Astrocyte (in vitro differentiated cells and primary cell): ENCODE results near the gene AKAP9. TPM values are rescaled to one million over a fixed set of nuclear protein-coding genes. Genes with fewer than 3 reads are reported as not detected.
"Not testable (repeated sequence)": the region's sequence is repeated elsewhere in the genome, so short reads cannot be mapped to it uniquely, and the experiment has no call there.

Experiments
- DNase-seq: peaks from one replicate; pipeline ENCODE4 v3.0.0-alpha.2; 2010; ENCODE audit warnings: low read depth
- FAIRE-seq: peaks from 2 replicates; lab custom pipeline; 2011; peaks lifted over from hg19 to GRCh38; lab: Jason Lieb, UNC
- H2AFZ ChIP-seq: 2 replicates; pipeline ENCODE4 v1.6.0; 2012; ENCODE audit warnings: low read depth, low read length, inconsistent platforms
- H3K27ac ChIP-seq: 2 replicates; pipeline ENCODE4 v1.5.1; 2011; ENCODE audit warnings: low read depth, low read length, inconsistent platforms
- H3K27me3 ChIP-seq: 2 replicates; pipeline ENCODE4 v1.6.0; 2011; ENCODE audit warnings: low read length, inconsistent platforms; ENCODE audit not compliant: insufficient read depth
- H3K36me3 ChIP-seq: 2 replicates; pipeline ENCODE4 v1.5.1; 2011; ENCODE audit warnings: low read length, inconsistent platforms; ENCODE audit not compliant: insufficient read depth
- H3K4me1 ChIP-seq: 2 replicates; pipeline ENCODE4 v1.5.1; 2011; ENCODE audit warnings: low read length, inconsistent platforms; ENCODE audit not compliant: insufficient read depth
- H3K4me2 ChIP-seq: 2 replicates; pipeline ENCODE4 v1.6.0; 2012; ENCODE audit warnings: low read length, inconsistent platforms
- H3K4me3 ChIP-seq: 2 replicates; pipeline ENCODE4 v1.5.1; 2011; ENCODE audit warnings: low read depth, mild to moderate bottlenecking, low read length, inconsistent platforms; ENCODE audit not compliant: insufficient read depth
- H3K79me2 ChIP-seq: 2 replicates; pipeline ENCODE4 v1.6.0; 2012; ENCODE audit warnings: mild to moderate bottlenecking, low read length, inconsistent platforms; ENCODE audit not compliant: insufficient read depth
- H3K9ac ChIP-seq: 2 replicates; pipeline ENCODE4 v1.6.0; 2012; ENCODE audit warnings: mild to moderate bottlenecking, low read length, inconsistent platforms
- H3K9me3 ChIP-seq: 2 replicates; pipeline ENCODE4 v1.5.1; 2012; ENCODE audit warnings: low read depth, mild to moderate bottlenecking, low read length, inconsistent platforms; ENCODE audit not compliant: insufficient read depth
- H4K20me1 ChIP-seq: 2 replicates; pipeline ENCODE4 v1.6.0; 2012; ENCODE audit warnings: low read length, inconsistent platforms; ENCODE audit not compliant: insufficient read depth
- H3K27ac Mint-ChIP-seq: one replicate; pipeline ENCODE4 v1.8.0; 2021; ENCODE audit warnings: mild to moderate bottlenecking, mixed read lengths; ENCODE audit not compliant: unreplicated experiment
- H3K27me3 Mint-ChIP-seq: one replicate; pipeline ENCODE4 v1.8.0; 2021; ENCODE audit warnings: low read depth, mixed read lengths; ENCODE audit not compliant: unreplicated experiment
- H3K36me3 Mint-ChIP-seq: one replicate; pipeline ENCODE4 v1.8.0; 2021; ENCODE audit warnings: low read depth, mixed read lengths; ENCODE audit not compliant: unreplicated experiment
- H3K4me1 Mint-ChIP-seq: one replicate; pipeline ENCODE4 v1.8.0; 2021; ENCODE audit warnings: low read depth, mixed read lengths; ENCODE audit not compliant: unreplicated experiment
- H3K4me3 Mint-ChIP-seq: one replicate; pipeline ENCODE4 v1.8.0; 2021; ENCODE audit warnings: mild to moderate bottlenecking, moderate library complexity, mixed read lengths; ENCODE audit not compliant: unreplicated experiment
- H3K9me3 Mint-ChIP-seq: one replicate; pipeline ENCODE4 v1.8.0; 2021; ENCODE audit warnings: mild to moderate bottlenecking, mixed read lengths; ENCODE audit not compliant: unreplicated experiment
- CTCF ChIP-seq: IDR thresholded peaks from 2 replicates; pipeline ENCODE4 v1.5.1; 2011; ENCODE audit warnings: low read depth, mild to moderate bottlenecking, inconsistent platforms, low read length, moderate library complexity; ENCODE audit not compliant: insufficient read depth
- EZH2 ChIP-seq: IDR thresholded peaks from 2 replicates; pipeline ENCODE4 v1.6.1; 2012; ENCODE audit warnings: mild to moderate bottlenecking, low read length, inconsistent platforms; ENCODE audit not compliant: insufficient read depth
- total RNA-seq: library from RNA; stranded (reverse); gene quantifications from 2 replicates; pipeline ENCODE4 v1.2.1, GENCODE V29; 2021

AKAP9 gene
- total RNA-seq, 1 donor from 2014 or later = 55.6 TPM

DNA sequence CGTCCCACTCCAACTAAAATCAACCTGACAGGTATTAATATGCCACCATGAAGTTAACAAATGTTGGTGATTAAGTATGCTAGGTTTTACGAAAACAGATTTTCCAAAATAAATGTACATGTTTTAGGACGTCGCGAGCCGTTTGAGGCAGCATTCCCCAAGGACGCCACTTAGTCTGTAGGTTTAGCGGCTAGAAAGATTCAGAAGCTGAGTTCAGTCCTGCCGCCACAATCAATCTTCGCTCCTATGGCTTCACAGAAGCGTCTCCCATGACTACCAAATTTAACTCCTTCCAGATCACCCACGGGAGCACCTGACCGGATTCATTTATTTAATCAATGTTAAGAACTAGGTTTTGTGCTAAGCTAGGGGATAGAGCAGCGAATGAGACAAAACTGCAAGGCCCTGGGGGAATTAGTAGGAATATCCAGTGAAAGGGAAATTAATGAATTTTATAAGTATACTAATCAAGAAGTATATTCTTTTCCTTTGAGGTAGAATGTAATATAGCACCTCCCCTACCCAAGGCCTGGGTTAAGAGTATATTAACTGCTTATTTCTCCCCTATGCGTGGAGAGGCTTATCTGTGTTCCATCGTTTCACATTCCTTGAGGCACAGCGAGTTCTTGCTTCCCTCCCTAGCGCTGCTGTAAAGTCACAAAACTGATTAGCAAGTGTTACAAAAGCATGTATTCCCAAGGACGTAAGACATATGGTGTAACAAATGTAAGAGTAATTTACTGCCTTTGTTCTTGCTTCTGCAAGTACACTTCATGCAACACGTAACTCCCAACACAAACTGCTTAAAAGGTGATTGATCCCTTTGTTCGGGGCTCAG lies 194.6 kb downstream of the AKAP9 start:
- Histone ChIP-seq H2AFZ (peak overlapping the region; percentile 96), H3K79me2 (peaks cover 38% of the 10 kb centered on the region), H3K4me2 (peak overlapping the region; percentile 94), H4K20me1 (peaks cover 28% of the 10 kb centered on the region), H3K4me1 (no peaks in the 10 kb centered on the region), H3K27me3 (no peaks in the 10 kb centered on the region), H3K36me3 (peaks cover 3% of the 10 kb centered on the region), H3K4me3 (peak overlapping the region; percentile 77), H3K27ac (peak overlapping the region; percentile 97), H3K9me3 (no peaks in the 10 kb centered on the region), H3K9ac (peak overlapping the region; percentile 89)
- H3K4me1 Mint-ChIP-seq = peaks cover 11% of the 10 kb centered on the region
- H3K9me3 Mint-ChIP-seq = no peaks in the 10 kb centered on the region
- H3K27me3 Mint-ChIP-seq = no peaks in the 10 kb centered on the region
- H3K36me3 Mint-ChIP-seq = peaks cover 3% of the 10 kb centered on the region
- H3K4me3 Mint-ChIP-seq = peak overlapping the region; percentile 99
- peak overlapping the region; percentile 100 for H3K27ac Mint-ChIP-seq
- TF ChIP-seq CTCF (no peak), EZH2 (no peak)
- no peak for FAIRE-seq
- peak; percentile 25 for DNase-seq

- TF ChIP-seq EZH2 (no peak), CTCF (no peak)
- Histone ChIP-seq H3K4me3 (no peak overlapping the region), H3K4me1 (no peaks in the 10 kb centered on the region), H3K9me3 (no peaks in the 10 kb centered on the region), H3K27me3 (no peaks in the 10 kb centered on the region), H3K9ac (no peak overlapping the region), H3K4me2 (no peak overlapping the region), H2AFZ (no peak overlapping the region), H3K27ac (no peak overlapping the region), H3K79me2 (peaks cover 16% of the 10 kb centered on the region), H4K20me1 (peaks cover 10% of the 10 kb centered on the region), H3K36me3 (no peaks in the 10 kb centered on the region)
- FAIRE-seq (no peak), DNase-seq (peak; percentile 15)
- H3K27me3 Mint-ChIP-seq = no peaks in the 10 kb centered on the region
- peaks cover 4% of the 10 kb centered on the region for H3K4me1 Mint-ChIP-seq
- peaks cover 3% of the 10 kb centered on the region for H3K36me3 Mint-ChIP-seq
- H3K27ac Mint-ChIP-seq = no peak overlapping the region
- no peak overlapping the region for H3K4me3 Mint-ChIP-seq
- H3K9me3 Mint-ChIP-seq = peaks cover 3% of the 10 kb centered on the region
Observed at GRCh38 chr7:92137557-92137956, 196.9 kb downstream of the AKAP9 start.

DNA sequence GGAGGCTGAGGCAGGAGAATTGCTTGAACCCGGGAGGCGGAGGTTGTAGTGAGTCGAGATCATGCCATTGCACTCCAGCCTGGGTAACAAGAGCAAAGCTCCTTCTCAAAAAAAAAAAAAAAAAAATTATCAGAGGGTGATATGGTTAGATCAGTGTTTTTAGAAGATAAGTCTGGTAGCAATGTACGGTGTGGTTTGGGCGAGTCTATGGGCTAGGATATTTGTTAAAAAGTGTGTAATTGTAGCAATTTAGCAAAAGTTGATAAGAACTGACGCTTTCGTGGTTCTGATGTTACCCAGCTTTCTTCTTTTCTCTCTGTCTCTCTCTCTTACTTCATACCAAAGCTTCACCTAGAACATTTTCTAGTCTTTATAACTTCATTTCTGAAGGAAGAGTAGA lies 200.5 kb downstream of the AKAP9 start:
- Histone ChIP-seq H3K9me3 (no peaks in the 10 kb centered on the region), H4K20me1 (no peaks in the 10 kb centered on the region), H2AFZ (no peak overlapping the region), H3K27ac (no peak overlapping the region), H3K4me3 (no peak overlapping the region), H3K36me3 (no peaks in the 10 kb centered on the region), H3K4me1 (no peaks in the 10 kb centered on the region), H3K4me2 (no peak overlapping the region), H3K9ac (no peak overlapping the region), H3K27me3 (no peaks in the 10 kb centered on the region), H3K79me2 (no peaks in the 10 kb centered on the region)
- FAIRE-seq (no peak), DNase-seq (no peak)
- no peak overlapping the region for H3K27ac Mint-ChIP-seq
- peaks cover 3% of the 10 kb centered on the region for H3K9me3 Mint-ChIP-seq
- H3K4me3 Mint-ChIP-seq = no peak overlapping the region
- H3K4me1 Mint-ChIP-seq = no peaks in the 10 kb centered on the region
- no peaks in the 10 kb centered on the region for H3K36me3 Mint-ChIP-seq
- H3K27me3 Mint-ChIP-seq = no peaks in the 10 kb centered on the region
- TF ChIP-seq CTCF (no peak), EZH2 (no peak)

DNA sequence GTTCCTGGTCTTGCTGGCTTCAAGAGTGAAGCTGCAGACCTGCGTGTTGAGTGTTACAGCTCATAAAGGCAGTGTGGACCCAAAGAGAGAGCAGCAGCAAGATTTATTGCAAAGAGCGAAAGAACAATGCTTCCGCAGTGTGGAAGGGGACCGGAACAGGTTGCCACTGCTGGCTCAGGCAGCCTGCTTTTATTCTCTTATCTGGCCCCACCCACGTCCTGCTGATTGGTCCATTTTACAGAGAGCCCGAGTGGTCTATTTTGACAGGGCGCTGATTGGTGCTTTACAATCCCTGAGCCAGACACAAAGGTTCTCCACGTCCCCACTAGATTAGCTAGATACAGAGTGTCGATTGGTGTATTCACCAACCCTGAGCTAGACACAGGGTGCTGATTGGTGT lies 202.1 kb downstream of the AKAP9 start:
- H3K4me3 Mint-ChIP-seq, H3K79me2 ChIP-seq, H3K4me3 ChIP-seq, H3K9me3 ChIP-seq, DNase-seq, H4K20me1 ChIP-seq, H3K36me3 Mint-ChIP-seq, H3K27me3 Mint-ChIP-seq, H3K4me2 ChIP-seq, H3K9ac ChIP-seq, H3K4me1 ChIP-seq, H3K4me1 Mint-ChIP-seq, H3K9me3 Mint-ChIP-seq, FAIRE-seq, H3K36me3 ChIP-seq, H3K27ac Mint-ChIP-seq, H2AFZ ChIP-seq, H3K27me3 ChIP-seq, H3K27ac ChIP-seq: not testable (repeated sequence)
